Loucy (cell line): ENCODE data around the gene DLGAP5.

Experiments
- H2AFZ ChIP-seq: fragments of 200-600 bp; sonication (generic); 2 replicates; pipeline ENCODE4 v1.6.0; 2016; ENCODE audit warnings: antibody characterized with exemption, mild to moderate bottlenecking, low read length, moderate library complexity
- H3F3A ChIP-seq: fragments of 200-600 bp; 2 replicates; pipeline ENCODE4 v1.6.0; 2016; ENCODE audit warnings: antibody characterized with exemption, low read depth, mild to moderate bottlenecking
- H3K27me3 ChIP-seq: fragments of 200-600 bp; sonication (generic); 2 replicates; pipeline ENCODE4 v1.6.1; 2014; ENCODE audit warnings: low read length, mild to moderate bottlenecking; ENCODE audit not compliant: insufficient read depth, poor library complexity, severe bottlenecking
- H3K36me3 ChIP-seq: fragments of 200-600 bp; sonication (generic); 2 replicates; pipeline ENCODE4 v1.6.1; 2016; ENCODE audit warnings: low read length; ENCODE audit not compliant: insufficient read depth
- H3K4me1 ChIP-seq: fragments of 200-600 bp; sonication (generic); 2 replicates; pipeline ENCODE4 v1.5.1; 2014; ENCODE audit warnings: low read length, mild to moderate bottlenecking; ENCODE audit not compliant: insufficient read depth, poor library complexity, severe bottlenecking
- H3K4me2 ChIP-seq: fragments of 200-600 bp; sonication (generic); 2 replicates; pipeline ENCODE4 v1.6.0; 2014; ENCODE audit warnings: antibody characterized with exemption, low read length, low read depth, mild to moderate bottlenecking; ENCODE audit not compliant: poor library complexity, severe bottlenecking
- H3K4me3 ChIP-seq: fragments of 200-600 bp; sonication (generic); 2 replicates; pipeline ENCODE4 v1.5.1; 2014; ENCODE audit warnings: low read length, mild to moderate bottlenecking, mixed read lengths; ENCODE audit not compliant: poor library complexity, severe bottlenecking
- H3K79me2 ChIP-seq: fragments of 200-600 bp; sonication (generic); 2 replicates; pipeline ENCODE4 v1.6.1; 2014; ENCODE audit warnings: low read length; ENCODE audit not compliant: insufficient read depth
- H3K9ac ChIP-seq: fragments of 200-600 bp; sonication (generic); 2 replicates; pipeline ENCODE4 v1.6.0; 2014; ENCODE audit warnings: mild to moderate bottlenecking, low read depth, low read length, moderate library complexity; ENCODE audit not compliant: poor library complexity, severe bottlenecking
- H3K9me2 ChIP-seq: fragments of 200-600 bp; sonication (generic); replicated peaks from 2 replicates; pipeline ENCODE4 v1.6.1; 2016; ENCODE audit warnings: low read depth, low read length, mixed read lengths
- H3K9me3 ChIP-seq: fragments of 200-600 bp; sonication (generic); 2 replicates; pipeline ENCODE4 v1.6.1; 2014; ENCODE audit warnings: mild to moderate bottlenecking, antibody characterized with exemption, low read length, low read depth; ENCODE audit not compliant: insufficient read depth
- H4K20me1 ChIP-seq: fragments of 200-600 bp; sonication (generic); 2 replicates; pipeline ENCODE4 v1.6.0; 2014; ENCODE audit warnings: antibody characterized with exemption, low read length, mild to moderate bottlenecking; ENCODE audit not compliant: insufficient read depth, poor library complexity, severe bottlenecking
- EZH2phosphoT487 ChIP-seq: fragments of 200-600 bp; IDR thresholded peaks from 2 replicates; pipeline ENCODE4 v1.6.1; 2018; ENCODE audit warnings: antibody characterized with exemption, mild to moderate bottlenecking, moderate library complexity, borderline replicate concordance
- TF ChIP-seq, protein P1 (sequence below): fragments of 200-600 bp; sonication (generic); conservative IDR thresholded peaks from 2 replicates; pipeline ENCODE4 v1.5.1; 2014; ENCODE audit warnings: mild to moderate bottlenecking, antibody characterized with exemption, low read length

The DLGAP5 gene

DNA sequence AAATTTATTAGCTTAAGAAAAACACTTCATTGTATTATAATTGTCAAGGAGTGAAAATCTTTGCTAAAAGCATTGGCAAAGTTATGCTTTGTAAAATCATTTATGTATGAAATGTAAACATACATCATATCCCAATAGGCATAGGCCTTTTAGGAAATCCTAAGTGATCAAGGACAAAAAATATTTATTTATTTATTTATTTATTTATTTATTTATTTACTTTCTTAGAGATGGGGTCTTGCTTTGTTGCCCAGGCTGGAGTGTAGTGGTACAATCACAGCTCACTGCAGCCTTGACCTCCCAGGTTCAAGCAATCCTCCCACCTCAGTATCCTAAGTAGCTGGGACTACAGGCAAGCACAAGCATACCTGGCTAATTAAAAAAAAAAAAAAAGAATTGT lies 32.0 kb upstream of the DLGAP5 start:
- no peaks in the 10 kb centered on the region for H3K9me3 ChIP-seq
- H4K20me1 ChIP-seq = no peaks in the 10 kb centered on the region
- H3K79me2 ChIP-seq = no peaks in the 10 kb centered on the region
- no peak for TF ChIP-seq EZH2phosphoT487
- TF ChIP-seq, protein P1, sequence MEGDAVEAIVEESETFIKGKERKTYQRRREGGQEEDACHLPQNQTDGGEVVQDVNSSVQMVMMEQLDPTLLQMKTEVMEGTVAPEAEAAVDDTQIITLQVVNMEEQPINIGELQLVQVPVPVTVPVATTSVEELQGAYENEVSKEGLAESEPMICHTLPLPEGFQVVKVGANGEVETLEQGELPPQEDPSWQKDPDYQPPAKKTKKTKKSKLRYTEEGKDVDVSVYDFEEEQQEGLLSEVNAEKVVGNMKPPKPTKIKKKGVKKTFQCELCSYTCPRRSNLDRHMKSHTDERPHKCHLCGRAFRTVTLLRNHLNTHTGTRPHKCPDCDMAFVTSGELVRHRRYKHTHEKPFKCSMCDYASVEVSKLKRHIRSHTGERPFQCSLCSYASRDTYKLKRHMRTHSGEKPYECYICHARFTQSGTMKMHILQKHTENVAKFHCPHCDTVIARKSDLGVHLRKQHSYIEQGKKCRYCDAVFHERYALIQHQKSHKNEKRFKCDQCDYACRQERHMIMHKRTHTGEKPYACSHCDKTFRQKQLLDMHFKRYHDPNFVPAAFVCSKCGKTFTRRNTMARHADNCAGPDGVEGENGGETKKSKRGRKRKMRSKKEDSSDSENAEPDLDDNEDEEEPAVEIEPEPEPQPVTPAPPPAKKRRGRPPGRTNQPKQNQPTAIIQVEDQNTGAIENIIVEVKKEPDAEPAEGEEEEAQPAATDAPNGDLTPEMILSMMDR = no peak
- no peaks in the 10 kb centered on the region for H3K27me3 ChIP-seq
- H3K9me2 ChIP-seq = no peaks in the 10 kb centered on the region
- H3K4me1 ChIP-seq = no peaks in the 10 kb centered on the region
- H2AFZ ChIP-seq = no peak overlapping the region
- H3K4me2 ChIP-seq = no peak overlapping the region
- no peak overlapping the region for H3K9ac ChIP-seq
- no peaks in the 10 kb centered on the region for H3K36me3 ChIP-seq
- no peaks in the 10 kb centered on the region for H3F3A ChIP-seq
- no peak overlapping the region for H3K4me3 ChIP-seq

DNA sequence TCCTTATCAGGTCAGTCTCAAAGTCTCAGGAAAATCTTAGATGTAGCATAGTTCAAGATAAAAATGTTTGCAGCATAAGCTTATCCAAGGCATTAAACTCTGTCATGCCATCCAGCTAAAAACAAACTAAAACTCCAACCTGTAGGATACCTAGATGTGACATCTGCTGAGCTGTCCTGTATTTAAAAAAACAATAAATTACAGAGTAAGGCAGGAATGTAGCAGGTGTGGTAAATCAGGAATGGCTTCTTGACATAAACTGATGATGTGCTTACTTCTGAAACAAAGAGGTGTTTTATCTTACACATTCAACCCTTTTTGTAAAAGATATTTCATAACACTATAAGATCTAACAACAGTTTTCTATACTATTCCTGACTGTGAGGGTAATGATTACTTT lies 30.6 kb upstream of the DLGAP5 start:
- H3K4me1 ChIP-seq = no peaks in the 10 kb centered on the region
- no peak overlapping the region; the same call in 1 of the 2 replicates for H2AFZ ChIP-seq
- H3K4me3 ChIP-seq = no peak overlapping the region
- no peak overlapping the region for H3K4me2 ChIP-seq
- H3K9ac ChIP-seq = no peak overlapping the region
- no peaks in the 10 kb centered on the region for H3F3A ChIP-seq
- no peaks in the 10 kb centered on the region for H3K9me2 ChIP-seq
- no peaks in the 10 kb centered on the region for H4K20me1 ChIP-seq
- H3K27me3 ChIP-seq = no peaks in the 10 kb centered on the region
- H3K36me3 ChIP-seq = no peaks in the 10 kb centered on the region
- no peaks in the 10 kb centered on the region for H3K79me2 ChIP-seq
- no peak for TF ChIP-seq EZH2phosphoT487
- TF ChIP-seq, protein P1 = no peak
- no peaks in the 10 kb centered on the region for H3K9me3 ChIP-seq

DNA sequence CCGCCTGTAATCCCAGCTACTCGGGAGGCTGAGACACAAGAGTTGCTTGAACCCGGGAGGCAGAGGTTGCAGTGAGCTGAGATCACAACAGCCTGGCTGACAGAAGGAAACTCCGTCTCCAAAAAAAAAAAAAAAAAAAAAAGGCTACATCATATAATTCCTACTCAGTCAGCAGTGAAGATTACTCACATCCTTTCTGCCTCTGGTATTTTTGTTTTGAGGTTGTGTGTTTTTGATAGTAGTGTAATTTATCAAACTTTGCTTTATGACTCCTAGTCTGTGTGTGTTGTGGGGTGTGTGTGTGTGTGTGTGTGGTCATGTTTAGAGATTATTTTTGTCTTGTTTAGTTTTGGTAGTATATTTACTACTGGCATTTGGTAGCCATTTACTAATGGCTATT lies 29.8 kb upstream of the DLGAP5 start:
- Histone ChIP-seq H2AFZ (no peak overlapping the region), H3K27me3 (no peaks in the 10 kb centered on the region), H3K36me3 (no peaks in the 10 kb centered on the region), H3F3A (no peaks in the 10 kb centered on the region), H3K79me2 (no peaks in the 10 kb centered on the region), H3K4me3 (no peak overlapping the region), H3K4me2 (no peak overlapping the region), H3K9me3 (no peaks in the 10 kb centered on the region), H3K9me2 (no peaks in the 10 kb centered on the region), H3K9ac (no peak overlapping the region), H3K4me1 (no peaks in the 10 kb centered on the region), H4K20me1 (no peaks in the 10 kb centered on the region)
- TF ChIP-seq EZH2phosphoT487 = no peak
- TF ChIP-seq, protein P1 = no peak
